ENCODE results near the gene CCNY.
"Not testable (repeated sequence)": the region's sequence is repeated elsewhere in the genome, so short reads cannot be mapped to it uniquely, and the experiment has no call there.

CCNY gene

DNA sequence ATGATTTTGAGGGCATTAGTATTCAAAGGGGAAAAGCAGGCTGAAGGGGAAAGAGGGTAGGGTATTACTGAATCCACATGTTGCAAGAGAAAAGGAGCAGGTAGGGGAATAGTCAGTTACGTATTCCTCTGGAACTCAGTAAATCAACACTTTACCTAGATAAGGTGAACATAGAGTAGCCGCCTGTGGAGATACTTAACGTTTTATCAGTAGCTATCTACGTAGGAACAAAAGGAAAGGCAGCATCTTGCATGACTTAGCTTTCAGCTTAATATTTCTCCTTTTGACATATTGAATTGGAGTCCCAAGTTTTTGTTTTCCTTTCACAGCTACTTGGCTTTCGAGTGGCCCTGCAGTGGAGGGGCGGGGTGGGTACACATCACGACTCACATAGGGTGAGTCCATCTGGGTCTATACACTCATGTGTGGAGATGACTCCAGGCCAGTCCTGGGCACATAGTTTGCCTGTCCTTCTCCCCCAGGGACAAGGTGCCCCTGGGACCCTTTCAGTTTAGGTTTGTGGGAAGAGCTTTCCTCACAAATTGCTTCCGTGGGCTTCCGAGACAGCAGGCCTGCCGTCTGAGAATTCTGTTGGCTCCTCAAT, 48.1 kb downstream of the CCNY start:
- no peak for DNase-seq (ENCODE audit: low read depth in 2 of 2)

DNA sequence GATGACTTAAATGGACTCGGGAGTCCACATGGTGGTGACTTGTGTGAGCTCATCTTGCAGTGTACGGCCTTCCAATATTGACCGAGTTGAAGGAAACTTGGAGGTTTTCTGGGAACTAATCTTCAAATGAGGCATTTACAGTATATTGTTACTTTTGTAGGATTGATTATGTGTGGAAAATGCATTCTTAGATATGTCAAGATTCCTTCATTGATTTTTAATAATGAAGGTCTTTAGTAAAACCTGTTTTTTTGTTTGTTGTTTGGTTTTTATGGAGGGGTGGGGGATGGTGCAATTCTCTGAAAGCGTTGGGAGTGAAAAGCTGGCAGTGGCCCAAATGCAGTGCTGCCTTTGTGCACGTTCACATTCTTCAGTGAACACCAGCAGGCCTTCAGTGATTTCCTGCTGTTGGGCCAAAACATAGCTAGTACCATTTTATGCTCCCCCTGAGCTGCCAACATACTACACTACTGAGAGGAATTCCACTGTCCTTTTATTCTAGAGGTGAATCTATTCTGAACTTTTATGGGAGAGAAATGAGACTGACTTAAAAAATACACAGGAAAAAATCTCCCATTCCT, 50.4 kb downstream of the CCNY start:
- DNase-seq (ENCODE audit: low read depth in 2 of 2), result peak; percentile 48 to 51

DNA sequence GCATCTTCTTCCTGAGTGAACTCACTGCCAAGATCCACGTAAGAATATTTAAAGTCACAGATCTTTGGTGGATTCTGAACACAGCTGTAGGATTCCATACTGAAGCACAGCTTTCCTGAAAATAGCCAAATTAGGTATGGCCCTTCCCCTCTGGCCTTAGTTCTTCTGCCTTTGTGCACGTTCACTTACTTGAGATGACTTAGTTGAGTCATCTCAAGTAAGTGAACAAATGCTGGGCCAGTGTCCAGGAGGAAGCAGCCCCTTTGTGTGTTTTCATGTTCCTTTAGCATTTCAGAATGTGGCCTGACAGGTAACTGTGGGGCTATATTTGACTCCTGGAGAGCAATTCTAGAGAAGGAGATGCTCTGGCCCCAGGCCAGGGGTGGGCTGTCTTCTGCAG, 51.5 kb downstream of the CCNY start:
- peak in 1 of 2 experiments; percentile 23 for DNase-seq (ENCODE audit: low read depth in 2 of 2)

DNA sequence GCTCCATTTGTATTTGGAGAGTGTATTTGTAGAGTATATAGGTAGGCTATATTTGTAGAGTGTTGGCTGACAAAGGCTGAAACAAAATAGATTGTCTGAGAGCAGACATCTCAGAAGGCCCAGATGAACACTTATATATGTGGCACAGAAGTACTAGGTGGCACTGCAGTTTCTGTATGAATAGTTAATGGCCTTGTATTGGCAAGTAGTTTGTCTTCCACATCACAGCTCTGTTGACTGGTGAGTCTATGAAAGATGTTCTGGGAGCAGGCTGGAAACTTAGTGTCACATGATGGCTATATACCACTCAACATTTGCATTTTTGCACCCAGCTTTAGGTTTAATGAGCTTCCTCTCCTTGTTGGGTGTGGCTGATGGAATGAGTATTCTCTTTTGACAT, 51.9 kb downstream of the CCNY start:
- DNase-seq (ENCODE audit: low read depth in 2 of 2), result no peak

DNA sequence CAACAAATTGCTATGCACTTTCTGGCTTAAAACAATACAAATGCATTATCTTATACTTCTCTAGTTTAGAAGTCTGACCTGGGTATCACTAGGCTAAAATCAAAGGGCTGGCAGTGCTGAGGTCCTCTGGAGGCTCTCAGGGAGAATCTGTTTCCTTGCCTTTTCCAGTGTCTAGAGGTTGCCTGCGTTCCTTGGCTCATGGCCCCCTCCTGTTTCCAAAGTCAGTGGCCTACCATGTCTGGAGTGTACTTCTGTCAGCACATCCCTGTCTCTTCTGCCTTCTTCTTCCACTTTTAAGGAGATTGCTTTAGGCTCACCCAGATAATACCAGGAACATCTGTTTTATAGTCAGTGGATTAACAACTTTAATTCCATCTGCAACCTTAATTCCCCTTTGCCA, 52.4 kb downstream of the CCNY start:
- DNase-seq (ENCODE audit: low read depth in 2 of 2), result no peak

DNA sequence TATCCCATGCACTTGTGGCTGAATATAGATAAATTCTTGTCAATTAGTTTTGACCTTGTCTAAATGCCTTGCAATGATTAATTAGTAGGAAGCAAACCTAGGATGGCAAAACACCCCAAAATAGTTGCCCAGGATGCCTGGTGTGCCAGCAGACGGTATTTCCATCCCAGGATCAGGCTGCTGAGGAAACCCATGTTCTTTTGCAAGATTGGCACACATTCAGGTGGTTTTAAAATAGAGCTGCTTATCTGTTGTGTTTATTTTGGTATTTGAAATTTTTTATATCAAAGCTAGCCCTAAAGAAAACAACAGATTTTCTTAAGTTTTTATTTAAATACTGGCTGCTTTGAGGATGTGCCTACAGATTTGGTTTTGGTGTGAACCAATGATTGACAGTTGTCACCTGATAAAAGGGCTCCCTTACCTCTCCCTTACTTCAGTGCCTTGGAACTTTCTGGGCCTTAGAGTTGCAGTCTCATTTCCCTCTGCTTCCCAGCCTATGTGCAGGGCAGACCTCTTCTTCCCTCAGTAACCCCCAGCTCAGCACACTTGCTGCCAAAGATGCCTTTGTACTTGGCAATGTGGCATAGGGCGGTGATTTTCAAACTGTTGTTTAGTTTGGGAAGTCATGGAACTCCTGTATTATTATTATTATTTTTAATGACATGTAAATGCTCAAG, 54.0 kb downstream of the CCNY start:
- DNase-seq (ENCODE audit: low read depth in 2 of 2), result no peak

DNA sequence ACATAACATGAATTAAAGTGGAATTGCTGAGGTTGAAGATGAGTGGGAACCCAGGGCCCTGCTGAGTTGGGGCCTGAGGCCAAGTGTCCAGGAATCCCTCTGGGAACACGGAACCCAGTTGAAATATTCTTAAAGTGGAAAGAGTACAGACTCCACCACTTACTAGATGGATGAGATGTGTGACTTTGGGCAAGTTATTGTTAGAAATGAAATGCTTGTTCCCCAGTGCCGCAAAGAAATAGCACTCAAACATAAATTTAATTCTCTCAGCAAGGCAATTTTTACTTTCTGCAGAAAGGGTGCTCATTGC, 54.5 kb downstream of the CCNY start:
- DNase-seq (ENCODE audit: low read depth in 2 of 2), result no peak

DNA sequence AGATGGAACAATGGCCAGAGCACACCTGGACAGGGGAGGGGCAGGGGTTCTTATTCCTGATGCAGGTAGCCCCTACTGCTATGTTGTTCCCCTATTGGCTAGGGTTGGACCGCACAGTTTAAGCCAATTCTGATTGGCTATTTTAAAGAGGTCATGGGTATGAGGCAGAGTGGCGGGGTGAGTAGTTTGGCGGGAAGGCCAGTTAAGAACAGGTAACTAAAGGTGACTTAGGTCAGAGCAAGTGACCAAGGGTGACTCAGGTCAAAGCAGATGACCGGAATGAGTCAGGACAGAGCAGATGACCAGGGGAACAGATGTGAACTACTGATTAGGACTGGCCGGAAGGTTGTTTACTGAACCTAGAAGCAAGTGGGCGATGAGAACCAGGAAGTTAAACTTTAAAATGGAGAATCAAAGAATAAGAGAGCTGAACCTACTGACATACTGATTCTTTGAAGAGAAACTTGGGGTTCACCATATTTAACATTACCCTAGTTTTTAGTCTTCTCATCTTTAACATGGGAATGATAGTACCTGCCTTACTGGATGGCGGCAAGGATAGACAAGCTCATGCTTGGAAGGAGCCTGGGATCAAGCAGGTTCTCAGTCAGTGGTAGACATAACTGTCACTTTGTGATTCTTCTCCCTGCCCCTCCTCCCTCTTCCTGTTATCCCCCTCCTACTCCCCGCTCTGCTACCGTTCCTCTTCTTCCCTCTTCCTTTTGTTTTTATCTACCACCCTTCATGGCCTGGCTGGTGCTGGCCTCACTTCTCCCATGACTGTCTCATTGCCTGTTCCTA, 55.0 kb downstream of the CCNY start:
- DNase-seq (ENCODE audit: low read depth in 2 of 2), result no peak

DNA sequence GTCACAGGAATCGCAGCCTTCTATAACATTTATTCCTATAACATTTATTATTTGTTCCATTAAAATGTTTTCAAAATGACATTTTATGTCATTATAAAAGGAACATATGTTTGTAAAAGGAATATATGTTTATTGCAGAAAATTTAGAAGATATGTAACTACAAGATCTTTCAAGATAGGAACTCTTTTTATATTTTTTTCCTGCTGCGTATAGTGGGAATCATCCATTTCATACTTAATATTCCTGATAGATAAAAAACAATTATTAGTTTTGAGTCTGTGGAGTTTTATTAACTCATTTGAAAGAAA, 55.6 kb downstream of the CCNY start:
- no peak for DNase-seq (ENCODE audit: low read depth in 2 of 2)

DNA sequence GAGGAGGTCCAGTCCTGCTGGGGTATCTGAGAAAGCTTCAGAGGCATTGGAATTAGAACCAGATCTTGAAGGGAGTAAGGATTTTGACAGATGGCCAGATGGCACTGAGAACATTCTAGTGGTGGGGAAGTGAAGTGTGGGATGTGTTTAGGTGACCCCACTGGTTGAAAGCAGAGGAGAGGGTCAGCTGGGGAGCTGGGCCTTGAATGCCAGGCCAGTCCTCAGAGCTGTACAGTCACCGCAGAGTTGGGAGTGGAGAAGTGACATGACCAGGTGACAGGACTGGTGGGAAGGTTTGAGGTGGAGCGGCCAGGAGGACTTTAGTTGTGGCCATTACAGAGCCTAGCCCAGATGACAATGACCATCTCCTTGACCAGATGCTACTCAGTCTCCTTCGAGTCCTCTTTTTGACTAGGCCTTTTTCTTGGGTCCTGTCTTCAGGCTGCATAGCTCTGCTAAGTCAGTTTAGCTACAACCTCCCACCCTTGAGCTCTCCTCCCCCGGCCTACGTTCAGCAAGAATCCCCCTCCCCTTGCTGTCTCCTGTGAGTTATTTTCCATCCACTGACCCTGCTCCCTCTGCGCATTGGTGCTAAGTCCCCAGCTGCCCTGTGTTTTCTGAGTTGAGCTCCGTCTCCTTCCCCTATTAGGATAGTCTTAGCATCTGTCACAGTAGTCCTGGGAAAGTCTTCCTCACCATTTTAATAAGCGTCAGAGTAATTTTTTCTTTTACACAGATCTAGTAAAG, 56.3 kb downstream of the CCNY start:
- no peak for DNase-seq (ENCODE audit: low read depth in 2 of 2)

DNA sequence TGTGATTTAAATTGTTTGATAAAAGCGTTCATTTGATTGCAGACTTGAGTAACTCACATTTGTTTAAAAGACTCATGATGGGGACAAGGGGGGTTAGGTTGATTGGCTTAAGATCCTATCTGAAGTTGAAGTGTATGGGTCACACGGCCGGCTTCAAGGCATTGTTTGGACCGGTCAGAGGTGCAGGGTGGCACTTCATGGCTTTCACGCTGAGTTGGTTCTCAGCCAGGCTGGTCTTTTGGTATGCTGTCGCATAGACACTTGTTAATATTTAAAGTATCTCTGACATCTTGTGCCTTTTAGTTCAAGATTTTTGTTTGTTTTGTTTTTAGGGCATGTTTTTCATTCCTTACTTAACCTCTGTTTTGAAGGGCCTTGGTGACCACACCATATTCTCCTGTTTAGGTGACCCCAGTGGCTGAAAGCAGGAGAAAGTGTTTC, 58.1 kb downstream of the CCNY start:
- DNase-seq (ENCODE audit: low read depth in 2 of 2), result no peak

DNA sequence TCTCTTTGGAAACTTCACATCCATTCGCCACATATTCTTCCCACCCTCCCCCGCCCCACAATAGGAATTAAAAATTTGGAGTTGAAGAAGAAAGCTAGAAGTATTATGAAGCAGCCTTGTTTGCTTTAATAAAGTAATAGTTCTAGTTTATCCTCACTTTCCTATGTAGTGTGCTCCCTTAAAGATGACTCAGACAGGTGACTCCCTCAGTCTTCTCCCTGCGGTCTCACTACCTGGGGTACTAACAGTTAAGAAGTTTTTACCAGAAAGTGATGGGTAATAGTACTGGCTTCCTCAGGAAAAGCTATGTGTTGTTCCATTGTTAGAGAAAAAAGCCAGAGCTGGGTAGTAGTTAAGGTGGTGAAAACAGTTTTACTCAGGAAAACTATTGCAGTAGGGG, 58.6 kb downstream of the CCNY start:
- no peak for DNase-seq (ENCODE audit: low read depth in 2 of 2)

DNA sequence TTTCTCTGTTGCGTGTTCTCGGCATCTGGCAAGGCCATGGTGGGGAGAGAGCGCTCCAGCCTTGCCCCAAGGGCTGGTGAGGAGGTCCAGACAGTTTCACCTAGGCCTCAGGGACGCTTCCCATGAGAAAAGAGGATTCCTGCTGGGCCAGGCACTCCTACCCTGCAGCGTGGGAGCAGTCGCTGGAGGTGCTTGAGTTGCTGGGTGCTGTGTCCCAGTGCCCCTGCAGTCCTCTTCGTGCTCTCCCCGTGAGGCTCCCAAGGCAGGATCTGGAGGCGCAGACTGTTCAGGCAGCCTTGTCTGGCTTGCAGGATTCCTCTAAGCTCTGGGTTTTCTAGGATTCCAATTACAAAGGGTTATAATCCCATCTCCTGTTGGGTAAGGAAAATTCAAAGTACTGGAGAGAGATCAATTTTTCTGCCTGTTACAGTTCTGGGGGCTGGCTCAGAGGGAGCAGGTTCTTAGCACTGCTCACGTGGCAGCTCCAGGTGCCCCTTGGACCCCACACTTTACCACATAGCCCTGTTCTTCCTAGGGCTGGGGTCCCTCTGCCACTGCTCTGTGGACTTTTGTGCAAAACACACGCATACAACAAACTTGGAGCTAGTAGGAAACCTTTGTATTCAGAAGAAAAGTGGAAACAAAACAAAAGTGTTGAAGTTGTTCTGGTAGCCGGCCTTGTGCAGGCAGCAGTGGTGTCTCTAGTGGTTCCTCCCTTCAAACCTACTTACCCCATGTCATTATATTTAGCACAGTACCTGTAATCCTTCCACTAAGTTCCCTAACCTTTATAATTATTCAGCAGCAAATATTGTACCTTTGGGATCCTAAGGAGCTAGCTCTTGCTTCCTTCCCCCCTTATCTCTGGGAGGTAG, 60.5 kb downstream of the CCNY start:
- DNase-seq (ENCODE audit: low read depth in 2 of 2), result no peak

DNA sequence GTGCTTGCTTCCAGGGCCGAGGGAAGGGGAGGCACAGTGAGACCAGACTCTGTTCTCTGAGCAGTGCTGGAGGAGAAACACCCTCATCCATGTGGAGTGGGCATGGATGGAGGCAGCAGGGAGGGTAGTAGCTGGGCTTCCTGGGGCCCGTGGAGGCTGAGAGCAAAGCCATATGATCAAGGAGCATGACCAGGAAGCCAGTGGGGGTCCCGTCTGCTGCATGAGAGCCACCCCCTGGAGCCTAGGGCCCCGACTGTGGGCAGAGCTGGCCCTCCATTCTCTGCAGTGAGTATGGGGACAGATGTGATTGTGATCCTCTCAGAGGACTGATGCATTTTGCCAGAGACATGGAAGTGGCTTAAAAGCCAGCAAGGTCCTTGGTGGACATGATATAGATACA, 61.6 kb downstream of the CCNY start:
- DNase-seq (ENCODE audit: low read depth in 2 of 2), result no peak

DNA sequence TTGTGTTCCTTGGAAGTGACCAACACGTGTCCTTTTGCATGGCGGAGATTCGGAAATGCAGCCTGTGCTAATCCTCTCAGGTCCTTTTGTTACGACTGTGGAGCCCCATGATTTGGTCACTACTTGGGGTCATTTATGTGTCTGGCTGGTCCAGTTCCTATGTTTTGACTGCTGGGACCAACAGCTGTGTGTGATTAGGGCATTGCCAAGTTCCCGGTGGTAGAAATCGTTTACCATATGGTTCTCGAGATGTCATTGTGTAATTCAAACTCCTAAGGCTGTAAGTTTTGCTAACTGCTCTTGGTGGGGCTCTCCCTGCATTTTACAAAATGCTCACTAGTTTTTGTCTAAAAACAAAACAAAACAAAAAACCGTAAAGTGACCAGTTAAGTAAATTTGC, 62.0 kb downstream of the CCNY start:
- no peak for DNase-seq (ENCODE audit: low read depth in 2 of 2)

DNA sequence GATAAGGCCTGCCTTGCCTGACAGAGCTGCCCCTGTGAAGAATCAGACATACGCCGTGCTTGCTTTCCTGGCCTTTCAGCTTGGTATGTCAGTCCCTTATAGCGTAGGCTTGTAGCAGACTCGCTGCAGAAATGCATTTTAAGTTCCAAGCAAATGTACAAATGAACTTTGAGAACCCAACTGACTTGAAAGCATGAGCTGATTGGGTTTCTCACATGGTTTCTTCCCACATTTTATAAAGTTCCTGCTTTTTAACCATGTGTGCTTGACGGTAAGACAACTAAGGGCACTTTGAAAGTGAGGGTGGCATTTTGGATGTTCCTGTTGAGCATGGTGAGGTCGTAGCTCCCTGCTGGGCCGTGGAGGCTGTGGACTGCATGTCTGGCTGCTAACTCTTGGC, 62.6 kb downstream of the CCNY start:
- DNase-seq (ENCODE audit: low read depth in 2 of 2), result no peak

DNA sequence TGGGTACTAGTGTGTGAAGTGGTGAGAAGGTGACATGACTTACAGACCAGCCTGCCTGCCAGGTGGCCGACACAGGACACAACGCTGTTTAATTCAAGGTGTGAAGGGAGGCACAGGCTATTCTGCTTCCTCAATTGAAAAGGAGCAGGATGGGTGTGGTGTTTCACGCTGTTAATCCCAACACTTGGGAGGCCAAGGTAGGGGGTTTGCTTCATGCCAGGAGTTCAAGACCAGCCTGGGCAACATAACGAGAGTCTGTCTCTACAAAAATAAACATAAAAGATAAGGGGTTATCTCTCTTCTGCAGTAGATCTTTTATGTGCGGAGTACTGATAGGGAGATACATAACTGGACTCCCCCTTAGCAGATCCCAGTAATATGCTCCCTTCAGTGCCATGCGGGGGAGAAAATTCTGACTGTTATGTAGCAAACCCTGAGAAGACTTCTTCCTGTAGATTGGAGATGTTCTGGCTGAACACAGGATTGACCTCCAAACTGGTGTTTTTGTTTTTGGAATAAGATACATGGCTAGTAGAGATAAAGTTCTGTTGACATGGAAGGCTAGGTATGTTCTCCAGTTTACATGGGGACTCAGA, 63.2 kb downstream of the CCNY start:
- DNase-seq (ENCODE audit: low read depth in 2 of 2), result no peak

DNA sequence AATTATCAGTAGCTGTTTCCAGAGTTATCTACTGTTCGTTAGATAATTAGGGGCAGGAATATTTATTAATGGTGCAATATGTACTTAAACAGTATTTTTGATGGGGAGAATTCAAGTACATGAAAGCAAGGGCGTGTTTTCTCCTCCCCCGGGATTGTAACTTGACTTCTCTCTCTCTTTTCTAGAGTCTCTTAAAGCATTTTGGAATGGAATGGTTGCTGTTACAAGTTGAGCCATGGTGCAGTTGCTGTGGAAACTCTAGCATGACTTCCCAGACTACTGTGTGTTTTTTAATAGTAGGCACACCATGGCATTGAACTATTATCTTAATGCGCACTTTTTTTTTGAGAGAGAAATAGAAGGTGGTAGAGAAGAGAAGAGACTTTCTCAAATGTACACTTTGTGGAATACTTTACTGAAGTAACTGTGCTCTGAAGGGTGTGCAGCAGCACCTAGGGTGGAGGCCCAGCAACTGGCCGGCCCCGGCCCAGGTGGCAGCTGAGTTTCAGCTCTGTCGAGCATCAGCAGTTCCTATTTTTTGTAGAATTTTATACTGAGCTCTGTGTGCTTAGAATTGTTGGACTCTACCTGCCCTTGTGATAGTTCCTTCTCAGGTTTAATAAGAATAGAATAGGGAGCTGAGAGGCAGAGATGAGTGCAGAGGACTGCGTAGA, 64.4 kb downstream of the CCNY start:
- no peak for DNase-seq (ENCODE audit: low read depth in 2 of 2)

DNA sequence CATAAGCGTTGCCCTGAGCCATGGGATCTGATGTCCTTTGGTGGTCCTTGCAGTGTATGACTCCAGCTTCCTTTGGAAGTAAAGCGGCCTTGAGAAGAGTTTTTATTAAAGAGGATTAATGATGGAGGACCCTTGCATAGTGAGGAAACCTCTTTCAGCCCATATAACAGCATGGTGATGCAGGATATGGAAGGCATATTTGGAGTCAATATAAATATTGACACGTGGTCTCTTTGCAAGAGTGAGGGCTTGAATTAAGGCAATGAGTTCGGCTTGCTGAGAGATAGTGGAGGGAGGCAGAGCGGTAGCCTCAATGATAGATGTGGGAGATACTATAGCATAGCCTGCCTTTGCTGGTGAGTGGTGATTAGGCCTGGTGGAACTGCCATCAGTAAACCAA, 67.2 kb downstream of the CCNY start:
- DNase-seq (ENCODE audit: low read depth in 2 of 2), result not testable (repeated sequence)

DNA sequence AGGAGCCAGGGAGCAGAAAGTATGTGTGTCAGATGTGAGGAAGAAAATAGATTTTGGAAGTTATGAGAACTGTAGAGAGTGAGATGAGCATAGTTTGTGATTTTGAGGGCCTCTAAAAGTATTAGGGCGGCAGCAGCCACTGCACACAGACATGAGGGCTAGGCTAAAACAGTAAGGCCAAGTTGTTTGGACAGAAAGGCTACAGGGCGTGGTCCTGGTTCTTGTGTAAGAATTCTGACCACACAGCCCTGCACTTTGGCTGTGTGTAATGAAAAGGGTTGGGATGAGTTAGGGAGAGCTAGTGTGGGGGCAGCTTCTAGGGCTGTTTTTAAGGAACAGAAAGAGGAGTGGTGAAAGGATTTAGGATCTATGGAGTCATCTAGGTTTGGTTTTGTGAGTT, 67.8 kb downstream of the CCNY start:
- DNase-seq (ENCODE audit: low read depth in 2 of 2), result not testable (repeated sequence)
